K562 (cell line): ENCODE results near the gene ZSCAN12. TPM values are rescaled to one million over a fixed set of nuclear protein-coding genes. Genes with fewer than 3 reads are reported as not detected.

Source experiments
- GATA2 ChIP-seq: sonication (generic); formaldehyde crosslinking; IDR thresholded peaks from 2 replicates; pipeline ENCODE4 v1.4.0; 2020; ENCODE audit warnings: mild to moderate bottlenecking, missing genetic modification reagents
- HNRNPL ChIP-seq: fragments of 200-400 bp; formaldehyde crosslinking; IDR thresholded peaks from 2 replicates; pipeline ENCODE4 v1.6.1; 2017; ENCODE audit warnings: low read depth, mild to moderate bottlenecking, low read length
- MTA2 ChIP-seq: fragments of 450-650 bp; IDR thresholded peaks from 2 replicates; pipeline ENCODE4 v1.6.1; 2016; ENCODE audit warnings: low read depth
- OTX1 ChIP-seq: fragments of 450-650 bp; formaldehyde crosslinking; IDR thresholded peaks from 2 replicates; pipeline ENCODE4 v1.4.0; 2022; ENCODE audit warnings: mild to moderate bottlenecking
- SP2 ChIP-seq: IDR thresholded peaks from 2 replicates; pipeline ENCODE4 v1.6.1; 2011; ENCODE audit warnings: mild to moderate bottlenecking, low read depth, low read length, moderate library complexity; ENCODE audit not compliant: poor library complexity, severe bottlenecking; ENCODE audit errors: extremely low read depth
- ZBTB1 ChIP-seq: sonication (generic); formaldehyde crosslinking; IDR thresholded peaks from 2 replicates; pipeline ENCODE4 v1.8.1; 2023; ENCODE audit warnings: missing genetic modification reagents, low read depth, mild to moderate bottlenecking, borderline replicate concordance
- ZNF668 ChIP-seq: fragments of 250-450 bp; sonication (Bioruptor Pico); IDR thresholded peaks from 2 replicates; pipeline ENCODE4 v1.8.0; 2022; ENCODE audit warnings: mild to moderate bottlenecking, inconsistent platforms
- polyA plus RNA-seq, 8 experiments: library from polyadenylated mRNA; depleted of rRNA in 4 of 8; stranded (reverse) in 5 of 8; unstranded in 3 of 8; fragments of >200 nt; fragmentation: Nextera tagmentation in 2 of 8; fragmentation: Illumina TruSeq in 1 of 8; extraction: Ambion mirVana in 2 of 8; extraction: Trizol in 1 of 8; gene quantifications; 2 replicates each; pipeline versions ENCODE4 v1.2.1 to v1.2.3, GENCODE V29; 2011 to 2014; ENCODE audit warnings: inconsistent platforms in 1 of 8, missing spikeins in 1 of 8
- total RNA-seq, 7 experiments: library from RNA; depleted of rRNA in 6 of 7; stranded (reverse); fragments of >200 nt in 6 of 7; fragmentation: Illumina TruSeq in 2 of 7; extraction: Trizol in 2 of 7; gene quantifications; 2 replicates each; pipeline versions ENCODE4 v1.2.1 to v1.2.3, GENCODE V29; 2011 to 2021; ENCODE audit warnings: low replicate concordance in 1 of 7
- TF ChIP-seq, protein P1 (sequence below): fragments of 250-450 bp; sonication (Bioruptor Pico); IDR thresholded peaks from 2 replicates; pipeline ENCODE4 v1.8.0; 2022; ENCODE audit warnings: inconsistent platforms
- TF ChIP-seq, protein P2 (sequence below): fragments of 250-450 bp; sonication (Bioruptor Pico); IDR thresholded peaks from 2 replicates; pipeline ENCODE4 v1.4.0; 2020; ENCODE audit warnings: mild to moderate bottlenecking
- TF ChIP-seq, protein P3 (sequence below): fragments of 450-650 bp; conservative IDR thresholded peaks from 2 replicates; pipeline ENCODE4 v1.6.1; 2016; ENCODE audit warnings: missing genetic modification characterization, low read depth, mild to moderate bottlenecking, control low read depth, missing compliant biosample characterization
- TF ChIP-seq, protein P4 (sequence below), 2 experiments: fragments of 450-650 bp; IDR thresholded peaks; 2 replicates each; pipeline ENCODE4 v1.6.1; 2018; ENCODE audit warnings: mild to moderate bottlenecking in 2 of 2, low read depth in 1 of 2; ENCODE audit not compliant: partially characterized antibody in 2 of 2
- TF ChIP-seq, protein P5 (sequence below): sonication (generic); formaldehyde crosslinking; IDR thresholded peaks from 2 replicates; pipeline ENCODE4 v1.8.0; 2023; ENCODE audit warnings: missing genetic modification reagents, mild to moderate bottlenecking, borderline replicate concordance

ZSCAN12 gene
- total and polyA plus RNA-seq, 9 of the 15 experiments (the other 6 are each of a cell fraction or from before 2014, with no cell fraction given), result 2.5 to 19.6 (median 12.5) TPM

DNA sequence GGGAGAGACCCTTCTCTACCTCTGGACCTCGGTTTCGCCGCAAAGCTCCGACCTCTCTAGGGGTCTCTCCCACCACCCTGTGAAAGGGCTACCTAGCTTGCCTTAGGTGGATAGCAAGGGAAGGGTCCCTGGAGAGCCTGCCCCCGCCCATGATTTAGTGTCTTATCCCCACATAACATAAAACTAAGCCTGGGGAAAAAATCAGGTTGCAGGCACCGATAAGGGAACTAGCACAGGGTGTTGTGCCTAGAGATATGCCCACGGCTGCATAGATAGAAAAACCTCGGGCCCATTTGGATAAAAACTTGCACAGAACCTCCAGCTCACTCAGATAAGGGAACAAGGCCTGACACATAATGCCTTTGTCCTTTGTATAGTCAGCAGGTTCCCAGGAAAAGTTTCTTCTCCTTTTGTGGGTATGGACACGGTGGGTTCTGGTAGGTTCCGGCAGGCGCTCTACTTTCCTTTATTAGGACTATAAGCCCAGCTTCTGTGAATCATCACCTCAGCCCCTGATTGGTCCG, 64.4 kb downstream of the ZSCAN12 start (continued):
- TF ChIP-seq, protein P1, sequence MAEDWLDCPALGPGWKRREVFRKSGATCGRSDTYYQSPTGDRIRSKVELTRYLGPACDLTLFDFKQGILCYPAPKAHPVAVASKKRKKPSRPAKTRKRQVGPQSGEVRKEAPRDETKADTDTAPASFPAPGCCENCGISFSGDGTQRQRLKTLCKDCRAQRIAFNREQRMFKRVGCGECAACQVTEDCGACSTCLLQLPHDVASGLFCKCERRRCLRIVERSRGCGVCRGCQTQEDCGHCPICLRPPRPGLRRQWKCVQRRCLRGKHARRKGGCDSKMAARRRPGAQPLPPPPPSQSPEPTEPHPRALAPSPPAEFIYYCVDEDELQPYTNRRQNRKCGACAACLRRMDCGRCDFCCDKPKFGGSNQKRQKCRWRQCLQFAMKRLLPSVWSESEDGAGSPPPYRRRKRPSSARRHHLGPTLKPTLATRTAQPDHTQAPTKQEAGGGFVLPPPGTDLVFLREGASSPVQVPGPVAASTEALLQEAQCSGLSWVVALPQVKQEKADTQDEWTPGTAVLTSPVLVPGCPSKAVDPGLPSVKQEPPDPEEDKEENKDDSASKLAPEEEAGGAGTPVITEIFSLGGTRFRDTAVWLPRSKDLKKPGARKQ (CRISPR knock-in tag), result no peak
- TF ChIP-seq ZBTB1 (CRISPR knock-in tag), result 0 out of 2 replicates have a peak, but pooled peaks have one; percentile 23
- no peak for TF ChIP-seq ZNF668 (CRISPR knock-in tag)
- TF ChIP-seq OTX1 (CRISPR knock-in tag), result no peak
- TF ChIP-seq, protein P2, sequence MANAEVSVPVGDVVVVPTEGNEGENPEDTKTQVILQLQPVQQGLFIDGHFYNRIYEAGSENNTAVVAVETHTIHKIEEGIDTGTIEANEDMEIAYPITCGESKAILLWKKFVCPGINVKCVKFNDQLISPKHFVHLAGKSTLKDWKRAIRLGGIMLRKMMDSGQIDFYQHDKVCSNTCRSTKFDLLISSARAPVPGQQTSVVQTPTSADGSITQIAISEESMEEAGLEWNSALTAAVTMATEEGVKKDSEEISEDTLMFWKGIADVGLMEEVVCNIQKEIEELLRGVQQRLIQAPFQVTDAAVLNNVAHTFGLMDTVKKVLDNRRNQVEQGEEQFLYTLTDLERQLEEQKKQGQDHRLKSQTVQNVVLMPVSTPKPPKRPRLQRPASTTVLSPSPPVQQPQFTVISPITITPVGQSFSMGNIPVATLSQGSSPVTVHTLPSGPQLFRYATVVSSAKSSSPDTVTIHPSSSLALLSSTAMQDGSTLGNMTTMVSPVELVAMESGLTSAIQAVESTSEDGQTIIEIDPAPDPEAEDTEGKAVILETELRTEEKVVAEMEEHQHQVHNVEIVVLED (CRISPR knock-in tag), result no peak
- no peak for TF ChIP-seq HNRNPL
- TF ChIP-seq, protein P3, sequence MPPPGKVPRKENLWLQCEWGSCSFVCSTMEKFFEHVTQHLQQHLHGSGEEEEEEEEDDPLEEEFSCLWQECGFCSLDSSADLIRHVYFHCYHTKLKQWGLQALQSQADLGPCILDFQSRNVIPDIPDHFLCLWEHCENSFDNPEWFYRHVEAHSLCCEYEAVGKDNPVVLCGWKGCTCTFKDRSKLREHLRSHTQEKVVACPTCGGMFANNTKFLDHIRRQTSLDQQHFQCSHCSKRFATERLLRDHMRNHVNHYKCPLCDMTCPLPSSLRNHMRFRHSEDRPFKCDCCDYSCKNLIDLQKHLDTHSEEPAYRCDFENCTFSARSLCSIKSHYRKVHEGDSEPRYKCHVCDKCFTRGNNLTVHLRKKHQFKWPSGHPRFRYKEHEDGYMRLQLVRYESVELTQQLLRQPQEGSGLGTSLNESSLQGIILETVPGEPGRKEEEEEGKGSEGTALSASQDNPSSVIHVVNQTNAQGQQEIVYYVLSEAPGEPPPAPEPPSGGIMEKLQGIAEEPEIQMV, result 0 out of 2 replicates have a peak, but pooled peaks have one; percentile 14
- TF ChIP-seq MTA2, result peak; percentile 97
- TF ChIP-seq, protein P4, sequence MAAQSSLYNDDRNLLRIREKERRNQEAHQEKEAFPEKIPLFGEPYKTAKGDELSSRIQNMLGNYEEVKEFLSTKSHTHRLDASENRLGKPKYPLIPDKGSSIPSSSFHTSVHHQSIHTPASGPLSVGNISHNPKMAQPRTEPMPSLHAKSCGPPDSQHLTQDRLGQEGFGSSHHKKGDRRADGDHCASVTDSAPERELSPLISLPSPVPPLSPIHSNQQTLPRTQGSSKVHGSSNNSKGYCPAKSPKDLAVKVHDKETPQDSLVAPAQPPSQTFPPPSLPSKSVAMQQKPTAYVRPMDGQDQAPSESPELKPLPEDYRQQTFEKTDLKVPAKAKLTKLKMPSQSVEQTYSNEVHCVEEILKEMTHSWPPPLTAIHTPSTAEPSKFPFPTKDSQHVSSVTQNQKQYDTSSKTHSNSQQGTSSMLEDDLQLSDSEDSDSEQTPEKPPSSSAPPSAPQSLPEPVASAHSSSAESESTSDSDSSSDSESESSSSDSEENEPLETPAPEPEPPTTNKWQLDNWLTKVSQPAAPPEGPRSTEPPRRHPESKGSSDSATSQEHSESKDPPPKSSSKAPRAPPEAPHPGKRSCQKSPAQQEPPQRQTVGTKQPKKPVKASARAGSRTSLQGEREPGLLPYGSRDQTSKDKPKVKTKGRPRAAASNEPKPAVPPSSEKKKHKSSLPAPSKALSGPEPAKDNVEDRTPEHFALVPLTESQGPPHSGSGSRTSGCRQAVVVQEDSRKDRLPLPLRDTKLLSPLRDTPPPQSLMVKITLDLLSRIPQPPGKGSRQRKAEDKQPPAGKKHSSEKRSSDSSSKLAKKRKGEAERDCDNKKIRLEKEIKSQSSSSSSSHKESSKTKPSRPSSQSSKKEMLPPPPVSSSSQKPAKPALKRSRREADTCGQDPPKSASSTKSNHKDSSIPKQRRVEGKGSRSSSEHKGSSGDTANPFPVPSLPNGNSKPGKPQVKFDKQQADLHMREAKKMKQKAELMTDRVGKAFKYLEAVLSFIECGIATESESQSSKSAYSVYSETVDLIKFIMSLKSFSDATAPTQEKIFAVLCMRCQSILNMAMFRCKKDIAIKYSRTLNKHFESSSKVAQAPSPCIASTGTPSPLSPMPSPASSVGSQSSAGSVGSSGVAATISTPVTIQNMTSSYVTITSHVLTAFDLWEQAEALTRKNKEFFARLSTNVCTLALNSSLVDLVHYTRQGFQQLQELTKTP (IDR thresholded peaks at IDR 0.05; ENCODE audit: low read depth in 1 of 2, partially characterized antibody in 2 of 2), result peak in 1 of 2 experiments; percentile 78
- no peak for TF ChIP-seq SP2
- peak; percentile 92 for TF ChIP-seq GATA2 (CRISPR knock-in tag)
- TF ChIP-seq, protein P5, sequence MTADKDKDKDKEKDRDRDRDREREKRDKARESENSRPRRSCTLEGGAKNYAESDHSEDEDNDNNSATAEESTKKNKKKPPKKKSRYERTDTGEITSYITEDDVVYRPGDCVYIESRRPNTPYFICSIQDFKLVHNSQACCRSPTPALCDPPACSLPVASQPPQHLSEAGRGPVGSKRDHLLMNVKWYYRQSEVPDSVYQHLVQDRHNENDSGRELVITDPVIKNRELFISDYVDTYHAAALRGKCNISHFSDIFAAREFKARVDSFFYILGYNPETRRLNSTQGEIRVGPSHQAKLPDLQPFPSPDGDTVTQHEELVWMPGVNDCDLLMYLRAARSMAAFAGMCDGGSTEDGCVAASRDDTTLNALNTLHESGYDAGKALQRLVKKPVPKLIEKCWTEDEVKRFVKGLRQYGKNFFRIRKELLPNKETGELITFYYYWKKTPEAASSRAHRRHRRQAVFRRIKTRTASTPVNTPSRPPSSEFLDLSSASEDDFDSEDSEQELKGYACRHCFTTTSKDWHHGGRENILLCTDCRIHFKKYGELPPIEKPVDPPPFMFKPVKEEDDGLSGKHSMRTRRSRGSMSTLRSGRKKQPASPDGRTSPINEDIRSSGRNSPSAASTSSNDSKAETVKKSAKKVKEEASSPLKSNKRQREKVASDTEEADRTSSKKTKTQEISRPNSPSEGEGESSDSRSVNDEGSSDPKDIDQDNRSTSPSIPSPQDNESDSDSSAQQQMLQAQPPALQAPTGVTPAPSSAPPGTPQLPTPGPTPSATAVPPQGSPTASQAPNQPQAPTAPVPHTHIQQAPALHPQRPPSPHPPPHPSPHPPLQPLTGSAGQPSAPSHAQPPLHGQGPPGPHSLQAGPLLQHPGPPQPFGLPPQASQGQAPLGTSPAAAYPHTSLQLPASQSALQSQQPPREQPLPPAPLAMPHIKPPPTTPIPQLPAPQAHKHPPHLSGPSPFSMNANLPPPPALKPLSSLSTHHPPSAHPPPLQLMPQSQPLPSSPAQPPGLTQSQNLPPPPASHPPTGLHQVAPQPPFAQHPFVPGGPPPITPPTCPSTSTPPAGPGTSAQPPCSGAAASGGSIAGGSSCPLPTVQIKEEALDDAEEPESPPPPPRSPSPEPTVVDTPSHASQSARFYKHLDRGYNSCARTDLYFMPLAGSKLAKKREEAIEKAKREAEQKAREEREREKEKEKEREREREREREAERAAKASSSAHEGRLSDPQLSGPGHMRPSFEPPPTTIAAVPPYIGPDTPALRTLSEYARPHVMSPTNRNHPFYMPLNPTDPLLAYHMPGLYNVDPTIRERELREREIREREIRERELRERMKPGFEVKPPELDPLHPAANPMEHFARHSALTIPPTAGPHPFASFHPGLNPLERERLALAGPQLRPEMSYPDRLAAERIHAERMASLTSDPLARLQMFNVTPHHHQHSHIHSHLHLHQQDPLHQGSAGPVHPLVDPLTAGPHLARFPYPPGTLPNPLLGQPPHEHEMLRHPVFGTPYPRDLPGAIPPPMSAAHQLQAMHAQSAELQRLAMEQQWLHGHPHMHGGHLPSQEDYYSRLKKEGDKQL (CRISPR knock-in tag), result no peak
